Neural cell (in vitro differentiated cells): ENCODE results near the gene CRADD.

Source experiments
- EZH2 ChIP-seq: fragments of 200-600, 300-800 bp; shearing (Covaris generic), sonication (generic); IDR thresholded peaks from 2 replicates; pipeline ENCODE4 v1.6.1; 2014; ENCODE audit warnings: antibody characterized with exemption, low read length, borderline replicate concordance, mild to moderate bottlenecking; ENCODE audit not compliant: insufficient read depth, poor library complexity, severe bottlenecking
- TF ChIP-seq, protein P1 (sequence below): fragments of 450-650 bp; IDR thresholded peaks from 2 replicates; pipeline ENCODE4 v1.5.1; 2014; ENCODE audit warnings: antibody characterized with exemption, mild to moderate bottlenecking, moderate library complexity; ENCODE audit not compliant: poor library complexity, severe bottlenecking

DNA sequence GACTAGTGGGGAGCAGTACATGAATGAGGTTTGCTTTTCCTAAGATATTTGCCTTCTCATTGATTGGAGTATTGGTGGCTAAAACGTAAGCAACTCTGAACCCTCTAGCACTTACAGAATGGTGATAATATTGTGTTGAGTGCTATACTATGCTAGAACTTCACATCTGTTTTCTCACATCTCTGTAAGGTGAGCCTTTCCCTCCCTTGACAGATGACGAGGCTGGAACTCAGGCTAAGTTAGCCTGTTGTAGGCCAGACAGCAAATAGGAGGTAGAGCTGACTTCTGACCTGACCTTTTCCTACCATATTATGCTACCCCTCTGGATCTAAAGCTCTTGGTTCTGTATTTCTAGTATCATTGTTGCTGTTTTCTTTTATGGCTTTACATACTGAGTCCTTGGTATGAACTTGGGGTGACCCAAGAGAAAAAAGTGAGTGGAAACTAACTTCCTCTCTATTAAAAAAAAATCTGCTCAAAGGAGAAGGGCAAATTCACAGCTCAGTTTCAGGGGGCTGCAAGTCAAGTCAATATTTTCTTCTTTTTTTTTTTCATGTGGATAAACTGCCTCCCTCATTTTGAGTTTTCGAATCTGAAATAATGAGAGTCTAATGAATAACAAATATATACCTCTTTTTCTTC, 85.9 kb downstream of the CRADD start:
- no peak for TF ChIP-seq EZH2
- TF ChIP-seq, protein P1, sequence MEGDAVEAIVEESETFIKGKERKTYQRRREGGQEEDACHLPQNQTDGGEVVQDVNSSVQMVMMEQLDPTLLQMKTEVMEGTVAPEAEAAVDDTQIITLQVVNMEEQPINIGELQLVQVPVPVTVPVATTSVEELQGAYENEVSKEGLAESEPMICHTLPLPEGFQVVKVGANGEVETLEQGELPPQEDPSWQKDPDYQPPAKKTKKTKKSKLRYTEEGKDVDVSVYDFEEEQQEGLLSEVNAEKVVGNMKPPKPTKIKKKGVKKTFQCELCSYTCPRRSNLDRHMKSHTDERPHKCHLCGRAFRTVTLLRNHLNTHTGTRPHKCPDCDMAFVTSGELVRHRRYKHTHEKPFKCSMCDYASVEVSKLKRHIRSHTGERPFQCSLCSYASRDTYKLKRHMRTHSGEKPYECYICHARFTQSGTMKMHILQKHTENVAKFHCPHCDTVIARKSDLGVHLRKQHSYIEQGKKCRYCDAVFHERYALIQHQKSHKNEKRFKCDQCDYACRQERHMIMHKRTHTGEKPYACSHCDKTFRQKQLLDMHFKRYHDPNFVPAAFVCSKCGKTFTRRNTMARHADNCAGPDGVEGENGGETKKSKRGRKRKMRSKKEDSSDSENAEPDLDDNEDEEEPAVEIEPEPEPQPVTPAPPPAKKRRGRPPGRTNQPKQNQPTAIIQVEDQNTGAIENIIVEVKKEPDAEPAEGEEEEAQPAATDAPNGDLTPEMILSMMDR = no peak
